NCI-H128 (cell line): ENCODE data around the gene SLF1.
"Not testable (repeated sequence)": the region's sequence is repeated elsewhere in the genome, so short reads cannot be mapped to it uniquely, and the experiment has no call there.

Experiments
- DNase-seq: peaks from one replicate; lab custom pipeline; 2025; ENCODE audit not compliant: unreplicated experiment; lab: John Stamatoyannopoulos, UW

Gene SLF1

DNA sequence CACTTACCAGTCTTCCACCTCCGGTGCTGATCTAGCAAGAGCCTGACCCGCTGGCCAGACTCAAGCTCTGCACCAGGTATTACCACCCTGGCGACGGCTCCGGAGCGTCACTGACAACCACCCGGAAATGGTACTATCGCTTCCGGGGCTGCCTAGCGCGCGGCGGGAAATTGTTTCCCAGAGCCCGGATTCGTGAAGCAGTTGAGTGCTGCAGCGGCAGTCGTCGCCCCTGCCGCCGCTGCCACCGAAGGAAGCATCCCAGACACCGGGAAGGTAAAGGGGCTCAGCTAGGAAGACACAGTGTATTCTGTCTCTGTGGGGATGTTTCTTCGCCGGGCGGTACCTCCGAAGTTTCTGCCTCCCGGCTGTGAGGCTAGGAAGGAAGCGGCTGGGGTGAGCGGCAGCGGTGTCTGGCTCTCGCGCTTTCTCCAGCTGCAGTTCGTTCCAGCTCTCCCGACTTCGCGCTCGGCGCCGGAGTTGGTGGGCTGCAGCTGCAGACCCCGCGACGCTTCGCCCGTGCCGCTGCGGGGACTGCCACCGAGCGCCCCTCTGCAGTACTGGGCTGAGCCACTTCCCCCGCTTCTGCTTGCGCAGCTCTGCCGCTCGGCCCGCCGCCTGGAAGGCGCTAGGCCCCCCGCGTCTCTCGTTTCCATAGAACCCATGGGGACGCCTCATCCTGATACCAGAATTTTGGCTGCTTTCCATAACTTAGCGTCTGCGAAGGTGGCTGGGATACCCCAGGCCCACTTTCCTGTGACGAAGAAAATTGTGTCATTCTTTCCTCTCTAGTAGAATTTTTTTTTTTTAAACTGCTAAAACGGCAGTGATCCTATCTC is at the start of gene SLF1, which contains the start of gene KIAA0825:
TSS of gene SLF1 (plus strand) at position 177 of the 836 bp plus-strand sequence. CDS start 10,142 bp downstream, outside the sequence.
TSS of gene KIAA0825 (minus strand) at position 112 of the 836 bp plus-strand sequence. CDS start 81,478 bp downstream, outside the sequence.
- peak; percentile 50 for DNase-seq

DNA sequence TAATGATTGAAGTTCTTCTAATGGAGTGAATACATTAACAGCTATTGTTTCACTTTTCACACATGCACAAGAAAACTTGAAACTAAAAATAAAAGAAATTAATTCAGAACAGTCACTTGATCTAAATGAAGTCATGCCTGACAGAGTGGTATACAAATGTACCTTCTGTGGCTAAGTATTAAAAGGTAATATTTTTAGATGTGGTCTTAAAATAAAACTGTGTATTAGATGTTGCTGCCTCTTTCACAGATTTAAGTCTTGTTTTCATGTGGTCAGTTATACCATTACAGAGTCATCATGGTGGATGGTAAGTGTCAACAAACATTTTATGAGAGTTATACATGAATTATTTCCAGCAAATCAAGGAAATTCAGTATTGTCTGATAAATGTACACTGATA is 47.1 kb upstream of the SLF1 start:
- no peak for DNase-seq

DNA sequence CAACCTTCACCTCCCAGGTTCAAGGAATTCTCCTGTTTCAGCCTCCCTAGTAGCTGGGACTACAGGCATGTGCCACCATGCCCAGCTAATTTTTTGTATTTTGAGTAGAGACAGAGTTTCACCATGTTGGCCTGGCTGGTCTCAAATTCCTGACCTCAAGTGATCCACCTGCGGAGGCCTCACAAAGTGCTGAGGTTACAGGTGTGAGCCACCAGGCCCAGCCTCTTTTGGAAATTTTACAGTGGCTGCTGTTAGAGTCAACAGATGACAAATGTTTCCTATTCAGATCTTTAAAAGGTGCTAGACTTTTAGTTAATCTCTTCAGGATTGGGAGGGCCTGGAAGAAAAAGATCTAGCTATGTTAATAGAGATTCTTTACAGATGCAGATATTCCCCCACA is 45.1 kb upstream of the SLF1 start:
- DNase-seq, result not testable (repeated sequence)

DNA sequence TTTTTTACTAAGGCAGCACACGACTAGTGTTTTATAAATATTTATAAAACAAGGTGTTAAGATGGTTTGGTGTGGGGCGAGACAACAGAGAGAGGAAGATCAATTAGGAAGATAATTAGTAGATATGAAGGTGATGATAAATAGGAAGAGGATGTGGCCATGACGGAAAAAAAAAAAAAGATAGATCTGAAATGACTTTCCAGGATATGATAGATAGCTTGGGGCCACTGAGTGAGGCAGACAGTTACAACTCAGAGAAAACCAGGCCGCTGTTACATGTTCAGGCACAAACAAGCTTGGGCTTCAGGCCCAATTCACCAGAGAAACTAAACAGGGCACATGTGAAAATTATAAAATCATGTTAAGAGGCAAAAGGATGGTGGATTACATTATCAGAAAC is 43.3 kb upstream of the SLF1 start:
- no peak for DNase-seq

DNA sequence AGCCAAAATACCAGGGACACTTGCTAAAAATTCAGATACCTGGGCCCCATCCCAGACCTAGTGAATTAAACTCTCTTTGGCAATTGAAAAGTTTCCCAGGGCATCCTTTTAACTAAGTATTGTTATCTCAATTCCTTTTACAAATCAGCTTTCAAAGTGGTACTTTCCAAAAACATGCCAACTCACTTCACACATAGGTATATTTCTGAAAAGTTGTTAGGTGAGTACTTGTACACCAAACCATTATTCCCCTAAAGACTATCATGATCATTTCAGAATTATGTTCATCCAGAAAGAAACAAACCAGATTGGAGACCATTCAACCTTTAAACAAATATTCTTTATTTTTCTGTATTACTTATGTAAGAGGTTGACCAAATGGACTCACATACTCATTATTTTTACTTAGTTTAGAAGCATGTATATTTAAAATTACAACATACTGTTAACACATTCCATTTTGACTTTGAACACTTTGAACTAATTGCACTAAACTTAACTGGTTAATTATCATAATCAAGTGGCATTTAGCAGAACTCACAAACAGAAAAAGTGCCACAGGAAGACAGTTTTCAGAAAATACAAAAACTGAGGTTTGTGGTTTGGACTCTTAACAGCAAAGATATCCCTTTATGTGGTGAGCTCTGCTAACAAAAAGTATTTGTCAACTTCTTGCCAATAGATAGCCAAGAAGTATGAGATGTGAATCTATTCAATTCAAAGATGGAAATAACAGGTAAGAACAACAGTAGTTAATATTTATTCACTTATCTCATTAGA is 40.8 kb upstream of the SLF1 start:
- DNase-seq, result no peak

DNA sequence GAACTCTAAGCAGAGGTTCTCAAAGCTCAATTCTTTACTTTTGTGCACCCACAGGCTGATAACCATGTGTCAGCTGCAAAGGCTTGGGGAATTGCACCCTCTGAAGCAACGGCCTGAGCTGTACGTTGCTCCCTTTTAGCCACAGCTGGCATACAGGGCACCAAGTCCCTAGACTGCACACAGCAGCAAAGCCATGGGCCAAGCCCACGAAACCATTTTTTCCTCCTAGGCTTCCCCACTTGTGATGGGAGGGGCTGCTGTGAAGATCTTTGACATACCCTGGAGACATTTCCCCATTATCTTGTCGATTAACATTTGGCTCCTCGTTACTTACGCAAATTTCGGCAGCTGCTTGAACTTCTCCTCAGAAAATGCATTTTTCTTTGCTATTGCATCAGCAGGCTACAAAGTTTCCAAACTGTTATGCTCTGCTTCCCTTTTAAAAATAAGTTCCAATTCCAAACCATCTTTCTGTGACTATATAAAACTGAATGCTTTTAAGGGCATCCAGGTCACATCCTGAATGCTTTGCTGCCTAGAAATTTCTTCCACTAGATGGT is 23.1 kb upstream of the SLF1 start:
- no peak for DNase-seq

DNA sequence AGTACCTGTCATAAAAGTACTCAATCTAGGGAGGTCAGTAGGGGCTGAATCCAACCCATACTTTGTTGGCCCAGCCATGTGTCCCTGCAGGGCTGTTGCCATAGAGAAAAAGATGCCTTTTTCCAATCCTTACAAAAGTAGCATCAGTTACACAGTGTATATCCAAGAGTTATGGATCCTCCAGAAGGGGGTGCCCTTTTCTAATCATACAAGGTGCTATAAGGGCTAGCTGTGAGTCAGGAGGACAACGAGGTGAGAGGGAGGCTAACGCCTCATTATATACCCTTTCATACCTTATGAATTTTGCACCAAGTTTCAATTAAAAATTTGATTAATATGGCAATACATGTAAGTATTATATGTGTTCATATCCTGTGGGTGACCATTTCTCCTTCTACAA is 4.9 kb upstream of the SLF1 start:
- no peak for DNase-seq

DNA sequence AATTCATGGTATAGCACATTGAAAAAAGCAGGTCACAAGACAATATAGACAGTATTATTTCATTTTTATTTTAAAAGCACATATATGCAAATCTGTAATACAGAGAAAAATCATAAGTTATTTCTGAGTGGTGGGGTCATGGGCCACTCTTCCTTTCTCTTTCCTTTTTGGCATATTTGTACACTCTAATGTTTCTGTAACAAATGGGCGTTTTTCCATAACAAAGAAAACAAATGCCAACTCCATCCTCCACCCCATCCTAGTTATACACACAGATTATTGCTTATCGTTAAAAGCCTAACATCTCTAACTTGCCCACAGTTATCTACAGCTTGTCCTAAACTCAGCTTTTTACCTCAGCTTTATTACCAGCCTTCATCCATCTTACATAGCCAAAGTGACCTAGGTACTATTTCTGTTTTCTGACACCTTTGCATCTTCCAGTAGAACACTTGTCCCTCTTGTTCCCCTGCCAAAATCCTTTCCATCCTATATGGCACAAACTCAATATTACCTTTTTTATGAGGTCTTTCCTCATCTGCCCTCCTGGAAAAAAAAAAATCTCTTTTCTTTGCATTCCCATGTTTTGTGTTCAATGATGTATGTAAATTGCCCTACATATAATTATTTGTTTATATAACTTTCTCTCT is 4.2 kb upstream of the SLF1 start:
- DNase-seq, result no peak

DNA sequence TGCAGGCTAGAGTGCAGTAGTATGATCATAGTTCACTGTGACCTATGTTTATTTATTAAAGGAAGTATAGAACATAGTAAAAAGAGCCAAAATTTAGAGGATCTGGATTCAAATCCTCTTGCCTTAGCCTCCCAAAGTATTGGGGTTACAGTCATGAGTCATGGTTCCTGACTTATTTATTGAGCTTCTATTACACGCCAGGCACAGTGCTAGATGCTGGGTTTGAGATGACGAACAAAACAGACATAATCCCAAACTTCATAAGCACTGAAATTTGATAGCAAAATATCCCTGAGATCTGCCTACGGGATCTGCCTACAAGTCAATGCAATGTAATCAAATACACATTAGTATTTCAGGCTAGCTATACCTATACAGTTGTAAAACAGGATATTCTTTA is 2.6 kb upstream of the SLF1 start:
- DNase-seq, result no peak

DNA sequence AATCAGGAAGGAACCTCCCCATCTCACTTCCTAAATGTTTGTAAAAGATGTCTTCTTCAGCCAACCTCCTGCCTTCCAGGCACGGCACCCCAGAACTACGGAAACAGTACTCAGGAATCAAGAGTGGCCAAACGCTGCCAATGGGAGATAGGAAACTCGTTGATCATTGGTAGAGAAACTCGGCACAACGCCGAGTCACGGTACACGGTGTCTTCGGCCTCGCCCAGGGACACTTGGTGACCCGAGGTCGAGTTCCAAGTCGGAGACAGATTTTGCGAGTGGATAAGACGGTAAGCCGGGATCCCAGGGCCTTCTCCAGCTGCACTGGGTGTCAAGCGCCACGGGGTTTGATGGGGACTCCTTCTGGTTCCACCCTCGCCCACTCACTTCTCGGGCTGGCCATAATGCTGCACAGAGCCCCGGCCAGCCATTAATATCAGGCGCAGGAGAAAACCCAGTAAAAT is 408 bp upstream of the SLF1 start:
- DNase-seq, result no peak

DNA sequence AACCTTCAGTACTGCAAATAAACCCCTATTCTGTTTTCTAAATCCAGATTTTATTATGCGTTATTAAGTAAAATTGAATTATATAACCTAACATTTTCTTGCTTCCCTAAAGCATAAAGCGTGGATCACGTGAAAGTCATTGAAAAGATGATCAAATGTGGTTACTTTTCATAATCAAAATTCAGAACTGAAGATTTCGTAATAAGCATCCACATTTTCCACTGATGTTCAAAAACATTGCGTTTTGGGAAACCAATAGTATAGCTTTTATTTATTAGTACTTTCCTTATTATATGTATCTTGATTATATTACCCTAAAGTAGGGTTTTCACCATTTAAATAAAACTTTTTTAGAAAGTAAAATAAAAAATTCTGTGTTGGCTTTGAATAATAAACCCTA is 1.8 kb downstream of the SLF1 start:
- DNase-seq, result no peak

DNA sequence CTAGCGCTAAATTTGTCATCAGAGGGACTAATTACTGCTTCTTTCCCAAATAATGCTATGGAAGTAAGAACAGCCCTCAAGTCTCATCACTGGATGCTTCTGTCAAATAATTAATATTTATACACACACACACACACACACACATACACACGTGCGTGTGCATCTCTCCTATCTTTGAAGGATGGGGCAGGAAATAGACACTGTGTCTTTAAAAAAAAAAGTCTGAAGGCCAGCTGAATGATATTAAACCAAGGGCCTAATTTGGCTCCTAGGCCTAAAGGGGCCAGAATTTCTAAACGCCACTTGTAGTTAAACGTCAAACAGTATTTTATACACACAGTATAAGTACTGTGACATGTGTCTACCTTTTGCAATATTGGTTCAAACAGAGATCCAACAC is 3.3 kb downstream of the SLF1 start:
- no peak for DNase-seq

DNA sequence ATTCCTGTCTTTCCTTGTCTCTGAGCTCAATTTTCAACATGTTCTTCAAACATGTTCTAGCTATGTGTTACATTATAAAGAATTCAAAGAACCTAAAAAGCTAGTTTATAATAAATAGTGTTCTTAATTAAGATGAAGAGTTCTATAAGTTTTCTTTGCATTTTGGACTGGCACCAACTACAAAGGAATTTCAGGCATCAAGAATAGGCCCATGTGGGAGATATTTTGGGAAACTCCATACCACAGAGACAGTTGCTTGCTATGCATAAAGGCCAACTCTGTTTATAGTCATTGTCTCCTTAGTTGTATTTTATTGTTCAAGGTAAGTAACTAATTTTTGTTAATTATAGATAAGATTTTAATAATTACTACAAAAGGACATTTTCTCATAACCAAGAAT is 4.5 kb downstream of the SLF1 start:
- DNase-seq, result no peak

DNA sequence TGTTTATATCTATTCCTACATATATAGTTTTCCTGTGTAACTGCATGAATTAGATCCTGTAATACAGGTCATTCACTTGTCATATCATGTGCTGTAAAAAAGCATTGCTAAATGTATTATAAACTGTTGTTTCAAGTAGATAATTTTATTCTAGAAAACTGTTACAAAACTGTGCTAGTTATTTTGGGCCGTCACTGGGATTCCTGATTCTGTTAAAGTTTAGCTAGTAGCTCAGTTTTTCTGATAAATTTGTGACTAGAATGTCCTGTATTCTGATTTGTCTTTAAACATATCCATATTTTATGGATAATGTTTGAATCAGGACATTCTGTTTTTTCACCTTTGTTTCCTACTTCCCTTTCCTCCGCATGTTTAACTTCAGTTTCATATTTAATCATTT is 5.4 kb downstream of the SLF1 start:
- DNase-seq, result no peak

DNA sequence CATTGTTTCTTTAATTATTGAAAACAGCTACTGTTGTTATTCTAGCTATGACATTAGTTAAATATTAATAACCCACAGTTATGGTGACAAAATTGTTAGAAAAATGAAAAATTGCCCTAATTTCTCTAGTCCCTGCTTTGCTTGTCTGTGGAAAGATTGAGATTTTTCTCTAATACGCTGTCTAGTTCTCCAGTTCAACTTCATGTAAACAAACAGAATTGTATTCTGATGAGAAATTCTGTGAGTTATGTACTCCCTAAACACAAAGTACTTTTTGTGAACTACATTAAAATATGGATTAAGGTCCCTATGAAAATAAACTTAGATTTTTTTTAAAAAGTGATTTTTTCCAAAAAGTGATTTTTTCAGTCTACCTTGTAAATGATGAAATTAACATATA is 8.7 kb downstream of the SLF1 start:
- no peak for DNase-seq

DNA sequence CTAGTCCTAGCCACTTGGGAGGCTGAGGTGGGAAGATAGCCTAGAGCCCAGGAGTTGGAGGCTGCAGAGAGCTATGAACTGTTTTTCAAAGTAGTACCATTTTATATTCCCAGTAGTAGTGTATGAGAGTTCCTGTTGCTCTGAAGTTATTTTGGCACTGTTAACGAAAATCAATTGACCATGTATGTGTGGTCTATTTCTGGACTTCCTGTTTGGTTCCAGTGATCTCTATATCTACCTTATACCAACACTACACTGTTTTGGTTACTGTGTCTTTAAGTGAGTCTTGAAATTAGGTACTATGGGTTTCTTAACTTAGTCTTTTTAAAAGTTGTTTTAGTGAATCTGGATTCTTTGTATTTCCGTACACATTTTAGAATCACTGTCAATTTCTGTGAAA is 13.6 kb downstream of the SLF1 start:
- no peak for DNase-seq

DNA sequence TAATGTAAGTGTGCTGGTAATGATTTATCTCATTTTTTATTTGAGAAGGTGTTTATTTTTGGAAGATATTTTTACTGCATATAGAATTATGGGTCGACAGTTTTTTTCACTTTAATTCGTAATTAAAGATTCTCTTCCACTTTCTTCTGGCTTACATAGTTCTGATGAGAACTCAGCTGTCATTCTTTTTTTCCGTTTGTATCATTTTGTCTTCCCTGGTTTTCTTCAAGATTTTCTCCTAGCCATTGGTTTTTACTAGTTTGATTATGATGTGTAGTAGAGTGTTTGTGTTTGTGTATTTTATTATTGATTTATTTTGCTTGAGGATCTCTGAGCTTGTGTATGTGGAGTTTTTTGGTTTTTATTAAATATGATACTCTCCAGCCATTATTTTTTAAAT is 21.7 kb downstream of the SLF1 start:
- no peak for DNase-seq

DNA sequence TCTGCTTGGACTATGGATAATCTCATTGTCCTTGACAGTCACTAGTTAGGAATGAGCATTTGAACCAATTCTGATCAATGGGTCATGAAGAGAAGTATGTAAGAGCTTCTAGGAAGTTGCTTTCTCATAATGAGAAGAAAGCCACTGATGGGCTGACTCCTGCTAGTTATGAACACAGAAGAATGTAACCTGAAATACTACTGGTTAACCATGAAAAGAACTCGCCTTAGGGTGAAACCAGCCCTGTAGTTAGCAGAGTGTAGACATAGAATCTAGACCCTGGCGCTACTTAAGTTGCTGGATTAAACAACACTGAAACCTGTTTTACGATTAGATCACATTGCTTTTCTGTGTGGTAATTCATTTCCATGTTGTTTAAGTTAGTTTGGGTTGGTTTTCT is 26.6 kb downstream of the SLF1 start:
- DNase-seq, result no peak

DNA sequence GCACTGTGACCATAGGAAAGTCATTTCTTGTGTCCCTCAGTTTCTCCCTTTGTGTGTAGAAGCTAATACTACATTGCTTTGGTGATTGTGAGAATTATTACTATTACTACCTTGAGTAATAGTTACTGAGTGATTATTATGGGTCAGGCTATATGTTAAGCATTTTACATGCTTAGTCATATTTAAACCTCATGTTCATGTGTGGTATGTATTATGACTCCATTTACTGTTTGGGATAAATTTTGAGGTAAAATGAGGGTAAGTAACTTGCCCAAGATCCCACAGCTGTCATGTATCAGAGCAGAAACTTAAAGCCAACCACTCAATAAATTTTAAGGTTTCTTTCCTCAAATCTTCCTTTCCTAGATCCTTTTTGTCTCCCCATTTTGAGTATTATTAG is 28.3 kb downstream of the SLF1 start:
- DNase-seq, result no peak

DNA sequence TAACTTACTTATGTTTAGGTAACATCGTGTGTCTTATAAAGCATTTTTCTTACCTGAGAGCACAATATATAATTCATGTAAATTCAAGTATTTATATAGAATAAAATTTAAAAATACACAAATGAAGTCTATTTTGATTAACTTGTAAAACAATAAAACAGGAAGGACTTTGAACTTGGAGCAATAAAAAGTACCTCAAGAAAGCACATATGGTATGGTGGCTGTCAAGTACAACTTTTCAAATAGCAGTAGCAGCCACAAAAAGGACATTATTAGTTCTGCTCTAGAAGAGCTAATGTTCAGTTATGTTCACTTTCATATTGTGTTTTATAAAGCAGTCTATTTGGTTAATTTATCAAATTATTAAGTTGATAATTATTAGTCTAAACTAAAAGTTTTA is 31.4 kb downstream of the SLF1 start:
- DNase-seq, result no peak

DNA sequence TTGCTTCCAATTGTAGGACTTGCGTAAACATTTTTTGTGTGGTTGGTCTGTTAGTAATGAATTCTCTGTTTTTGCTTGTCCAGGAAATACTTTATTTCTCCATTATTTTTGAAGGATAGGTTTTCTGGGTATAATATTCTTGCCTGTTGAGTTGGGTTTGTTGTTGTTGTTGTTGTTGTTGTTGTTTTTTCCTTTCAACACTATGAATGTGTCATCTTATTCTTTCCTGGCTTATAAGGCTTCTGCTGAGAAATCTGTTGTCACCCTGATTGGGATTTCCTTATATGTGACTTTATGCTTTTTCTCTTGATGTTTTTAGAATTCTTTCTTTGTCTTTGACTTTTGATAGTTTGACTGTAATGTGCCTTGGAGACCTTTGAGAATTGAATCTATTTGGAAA is 39.8 kb downstream of the SLF1 start:
- no peak for DNase-seq
